HepG2 (cell line): ENCODE data around the gene HEY2. TPM values are rescaled to one million over a fixed set of nuclear protein-coding genes. Genes with fewer than 3 reads are reported as not detected.

Experiments
- NCOA5 ChIP-seq: sonication (generic); formaldehyde crosslinking; IDR thresholded peaks from 2 replicates; pipeline ENCODE4 v1.4.0; 2020; ENCODE audit warnings: missing genetic modification reagents
- POLR2G ChIP-seq: fragments of 200-400 bp; formaldehyde crosslinking; IDR thresholded peaks from 2 replicates; pipeline ENCODE4 v1.6.1; 2018; ENCODE audit warnings: mild to moderate bottlenecking, low read depth, low read length, moderate library complexity
- RARA ChIP-seq: IDR thresholded peaks from 2 replicates; pipeline ENCODE4 v1.6.1; 2016; ENCODE audit warnings: missing genetic modification reagents, missing compliant biosample characterization
- ZNF124 ChIP-seq: sonication (generic); formaldehyde crosslinking; IDR thresholded peaks from 2 replicates; pipeline ENCODE4 v1.4.0; 2020; ENCODE audit warnings: missing genetic modification reagents
- ZNF224 ChIP-seq: sonication (generic); formaldehyde crosslinking; IDR thresholded peaks from 2 replicates; pipeline ENCODE4 v1.5.0; 2020; ENCODE audit warnings: mild to moderate bottlenecking, missing genetic modification reagents
- ZNF720 ChIP-seq: sonication (generic); formaldehyde crosslinking; IDR thresholded peaks from 2 replicates; pipeline ENCODE4 v1.4.0; 2020; ENCODE audit warnings: missing genetic modification reagents
- polyA plus RNA-seq, 8 experiments: library from polyadenylated mRNA; depleted of rRNA in 3 of 8; stranded (reverse) in 7 of 8; unstranded in 1 of 8; fragments of >200 nt; fragmentation: Illumina TruSeq in 4 of 8; extraction: Trizol in 4 of 8; gene quantifications; 2 replicates each; pipeline versions ENCODE4 v1.2.1 to v1.2.3, GENCODE V29; 2011 to 2016; ENCODE audit warnings: low read depth in 4 of 8, missing spikeins in 1 of 8, mixed read lengths in 1 of 8; ENCODE audit not compliant: insufficient read depth in 1 of 8
- total RNA-seq, 5 experiments: library from RNA; depleted of rRNA; stranded (reverse); fragments of >200 nt; fragmentation: Illumina TruSeq; extraction: Trizol; gene quantifications; 2 replicates each; pipeline ENCODE4 v1.2.3, GENCODE V29; 2016; ENCODE audit warnings: low read depth in 1 of 5
- TF ChIP-seq, protein P1 (sequence below): IDR thresholded peaks from 2 replicates; pipeline ENCODE4 v1.6.1; 2016; ENCODE audit warnings: missing biosample characterization, missing genetic modification reagents, low read depth
- TF ChIP-seq, protein P2 (sequence below): conservative IDR thresholded peaks from 2 replicates; pipeline ENCODE4 v1.6.1; 2018; ENCODE audit warnings: missing genetic modification reagents
- TF ChIP-seq, protein P3 (sequence below): sonication (generic); formaldehyde crosslinking; IDR thresholded peaks from 2 replicates; pipeline ENCODE4 v1.8.0; 2023; ENCODE audit warnings: mild to moderate bottlenecking, missing genetic modification reagents
- TF ChIP-seq, protein P4 (sequence below): sonication (generic); formaldehyde crosslinking; IDR thresholded peaks from 2 replicates; pipeline ENCODE4 v1.4.0; 2020; ENCODE audit warnings: mild to moderate bottlenecking, missing genetic modification reagents, borderline replicate concordance
- TF ChIP-seq, protein P5 (sequence below): sonication (generic); formaldehyde crosslinking; IDR thresholded peaks from 2 replicates; pipeline ENCODE4 v1.4.0; 2020; ENCODE audit warnings: missing genetic modification reagents
- TF ChIP-seq, protein P6 (sequence below): sonication (generic); formaldehyde crosslinking; IDR thresholded peaks from 2 replicates; pipeline ENCODE4 v1.9.0; 2021; ENCODE audit warnings: missing genetic modification reagents, mild to moderate bottlenecking, borderline replicate concordance
- TF ChIP-seq, protein P7 (sequence below): sonication (generic); formaldehyde crosslinking; IDR thresholded peaks from 2 replicates; pipeline ENCODE4 v1.4.0; 2020; ENCODE audit warnings: missing genetic modification reagents

HEY2 gene
- total and polyA plus RNA-seq, 2 of the 13 experiments (the other 11 are each of a cell fraction or from before 2014, with no cell fraction given) = 0.04 TPM

DNA sequence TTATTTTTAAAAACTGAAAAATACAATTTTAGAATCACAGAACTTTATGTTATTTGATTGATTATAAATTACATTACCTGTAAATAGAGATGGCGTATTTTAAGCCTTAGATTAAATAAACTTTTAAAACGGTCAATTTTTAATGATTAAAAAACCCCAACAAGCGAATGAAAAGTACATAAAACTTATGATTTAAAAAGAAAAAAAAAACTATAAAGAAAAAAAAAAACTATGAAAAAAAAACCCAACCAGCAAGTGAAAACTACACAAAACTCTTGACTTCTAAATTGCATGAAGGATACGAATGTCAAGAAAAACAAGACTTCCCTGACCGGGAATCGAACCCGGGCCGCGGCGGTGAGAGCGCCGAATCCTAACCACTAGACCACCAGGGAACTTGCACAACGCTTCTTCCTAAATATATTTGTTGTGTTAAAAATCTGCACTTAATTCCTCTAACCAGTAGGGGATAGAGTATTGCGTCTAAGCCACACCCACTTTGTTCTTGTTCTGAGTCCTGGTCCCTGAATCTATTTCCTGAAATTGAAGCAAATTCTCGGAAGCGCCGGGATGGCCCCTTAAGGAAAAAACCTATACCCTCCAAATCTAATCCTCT, 30.6 kb downstream of the HEY2 start (continued):
- TF ChIP-seq, protein P1, sequence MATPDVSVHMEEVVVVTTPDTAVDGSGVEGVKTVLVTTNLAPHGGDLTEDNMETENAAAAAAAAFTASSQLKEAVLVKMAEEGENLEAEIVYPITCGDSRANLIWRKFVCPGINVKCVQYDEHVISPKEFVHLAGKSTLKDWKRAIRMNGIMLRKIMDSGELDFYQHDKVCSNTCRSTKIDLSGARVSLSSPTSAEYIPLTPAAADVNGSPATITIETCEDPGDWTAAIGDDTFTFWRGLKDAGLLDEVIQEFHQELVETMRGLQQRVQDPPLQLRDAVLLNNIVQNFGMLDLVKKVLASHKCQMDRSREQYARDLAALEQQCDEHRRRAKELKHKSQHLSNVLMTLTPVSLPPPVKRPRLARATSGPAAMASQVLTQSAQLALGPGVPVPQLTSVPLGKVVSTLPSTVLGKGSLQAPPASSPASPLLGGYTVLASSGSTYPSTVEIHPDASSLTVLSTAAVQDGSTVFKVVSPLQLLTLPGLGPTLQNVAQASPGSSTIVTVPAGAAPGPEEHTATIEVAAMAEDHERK = 0 out of 2 replicates have a peak, but pooled peaks have one; percentile 40
- TF ChIP-seq, protein P2, sequence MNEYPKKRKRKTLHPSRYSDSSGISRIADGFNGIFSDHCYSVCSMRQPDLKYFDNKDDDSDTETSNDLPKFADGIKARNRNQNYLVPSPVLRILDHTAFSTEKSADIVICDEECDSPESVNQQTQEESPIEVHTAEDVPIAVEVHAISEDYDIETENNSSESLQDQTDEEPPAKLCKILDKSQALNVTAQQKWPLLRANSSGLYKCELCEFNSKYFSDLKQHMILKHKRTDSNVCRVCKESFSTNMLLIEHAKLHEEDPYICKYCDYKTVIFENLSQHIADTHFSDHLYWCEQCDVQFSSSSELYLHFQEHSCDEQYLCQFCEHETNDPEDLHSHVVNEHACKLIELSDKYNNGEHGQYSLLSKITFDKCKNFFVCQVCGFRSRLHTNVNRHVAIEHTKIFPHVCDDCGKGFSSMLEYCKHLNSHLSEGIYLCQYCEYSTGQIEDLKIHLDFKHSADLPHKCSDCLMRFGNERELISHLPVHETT (CRISPR knock-in tag) = no peak
- TF ChIP-seq, protein P3, sequence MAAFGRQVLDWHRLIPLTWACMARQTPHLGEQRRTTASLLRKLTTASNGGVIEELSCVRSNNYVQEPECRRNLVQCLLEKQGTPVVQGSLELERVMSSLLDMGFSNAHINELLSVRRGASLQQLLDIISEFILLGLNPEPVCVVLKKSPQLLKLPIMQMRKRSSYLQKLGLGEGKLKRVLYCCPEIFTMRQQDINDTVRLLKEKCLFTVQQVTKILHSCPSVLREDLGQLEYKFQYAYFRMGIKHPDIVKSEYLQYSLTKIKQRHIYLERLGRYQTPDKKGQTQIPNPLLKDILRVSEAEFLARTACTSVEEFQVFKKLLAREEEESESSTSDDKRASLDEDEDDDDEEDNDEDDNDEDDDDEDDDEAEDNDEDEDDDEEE (CRISPR knock-in tag) = no peak
- TF ChIP-seq ZNF224 (CRISPR knock-in tag) = no peak
- TF ChIP-seq, protein P4, sequence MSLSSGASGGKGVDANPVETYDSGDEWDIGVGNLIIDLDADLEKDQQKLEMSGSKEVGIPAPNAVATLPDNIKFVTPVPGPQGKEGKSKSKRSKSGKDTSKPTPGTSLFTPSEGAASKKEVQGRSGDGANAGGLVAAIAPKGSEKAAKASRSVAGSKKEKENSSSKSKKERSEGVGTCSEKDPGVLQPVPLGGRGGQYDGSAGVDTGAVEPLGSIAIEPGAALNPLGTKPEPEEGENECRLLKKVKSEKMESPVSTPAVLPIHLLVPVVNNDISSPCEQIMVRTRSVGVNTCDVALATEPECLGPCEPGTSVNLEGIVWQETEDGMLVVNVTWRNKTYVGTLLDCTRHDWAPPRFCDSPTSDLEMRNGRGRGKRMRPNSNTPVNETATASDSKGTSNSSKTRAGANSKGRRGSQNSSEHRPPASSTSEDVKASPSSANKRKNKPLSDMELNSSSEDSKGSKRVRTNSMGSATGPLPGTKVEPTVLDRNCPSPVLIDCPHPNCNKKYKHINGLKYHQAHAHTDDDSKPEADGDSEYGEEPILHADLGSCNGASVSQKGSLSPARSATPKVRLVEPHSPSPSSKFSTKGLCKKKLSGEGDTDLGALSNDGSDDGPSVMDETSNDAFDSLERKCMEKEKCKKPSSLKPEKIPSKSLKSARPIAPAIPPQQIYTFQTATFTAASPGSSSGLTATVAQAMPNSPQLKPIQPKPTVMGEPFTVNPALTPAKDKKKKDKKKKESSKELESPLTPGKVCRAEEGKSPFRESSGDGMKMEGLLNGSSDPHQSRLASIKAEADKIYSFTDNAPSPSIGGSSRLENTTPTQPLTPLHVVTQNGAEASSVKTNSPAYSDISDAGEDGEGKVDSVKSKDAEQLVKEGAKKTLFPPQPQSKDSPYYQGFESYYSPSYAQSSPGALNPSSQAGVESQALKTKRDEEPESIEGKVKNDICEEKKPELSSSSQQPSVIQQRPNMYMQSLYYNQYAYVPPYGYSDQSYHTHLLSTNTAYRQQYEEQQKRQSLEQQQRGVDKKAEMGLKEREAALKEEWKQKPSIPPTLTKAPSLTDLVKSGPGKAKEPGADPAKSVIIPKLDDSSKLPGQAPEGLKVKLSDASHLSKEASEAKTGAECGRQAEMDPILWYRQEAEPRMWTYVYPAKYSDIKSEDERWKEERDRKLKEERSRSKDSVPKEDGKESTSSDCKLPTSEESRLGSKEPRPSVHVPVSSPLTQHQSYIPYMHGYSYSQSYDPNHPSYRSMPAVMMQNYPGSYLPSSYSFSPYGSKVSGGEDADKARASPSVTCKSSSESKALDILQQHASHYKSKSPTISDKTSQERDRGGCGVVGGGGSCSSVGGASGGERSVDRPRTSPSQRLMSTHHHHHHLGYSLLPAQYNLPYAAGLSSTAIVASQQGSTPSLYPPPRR (CRISPR knock-in tag) = no peak
- TF ChIP-seq ZNF124 (CRISPR knock-in tag) = peak; percentile 89; the same call in 1 of the 2 replicates
- TF ChIP-seq, protein P5, sequence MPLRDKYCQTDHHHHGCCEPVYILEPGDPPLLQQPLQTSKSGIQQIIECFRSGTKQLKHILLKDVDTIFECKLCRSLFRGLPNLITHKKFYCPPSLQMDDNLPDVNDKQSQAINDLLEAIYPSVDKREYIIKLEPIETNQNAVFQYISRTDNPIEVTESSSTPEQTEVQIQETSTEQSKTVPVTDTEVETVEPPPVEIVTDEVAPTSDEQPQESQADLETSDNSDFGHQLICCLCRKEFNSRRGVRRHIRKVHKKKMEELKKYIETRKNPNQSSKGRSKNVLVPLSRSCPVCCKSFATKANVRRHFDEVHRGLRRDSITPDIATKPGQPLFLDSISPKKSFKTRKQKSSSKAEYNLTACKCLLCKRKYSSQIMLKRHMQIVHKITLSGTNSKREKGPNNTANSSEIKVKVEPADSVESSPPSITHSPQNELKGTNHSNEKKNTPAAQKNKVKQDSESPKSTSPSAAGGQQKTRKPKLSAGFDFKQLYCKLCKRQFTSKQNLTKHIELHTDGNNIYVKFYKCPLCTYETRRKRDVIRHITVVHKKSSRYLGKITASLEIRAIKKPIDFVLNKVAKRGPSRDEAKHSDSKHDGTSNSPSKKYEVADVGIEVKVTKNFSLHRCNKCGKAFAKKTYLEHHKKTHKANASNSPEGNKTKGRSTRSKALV (CRISPR knock-in tag) = peak; percentile 30; the same call in 1 of the 2 replicates
- TF ChIP-seq, protein P6, sequence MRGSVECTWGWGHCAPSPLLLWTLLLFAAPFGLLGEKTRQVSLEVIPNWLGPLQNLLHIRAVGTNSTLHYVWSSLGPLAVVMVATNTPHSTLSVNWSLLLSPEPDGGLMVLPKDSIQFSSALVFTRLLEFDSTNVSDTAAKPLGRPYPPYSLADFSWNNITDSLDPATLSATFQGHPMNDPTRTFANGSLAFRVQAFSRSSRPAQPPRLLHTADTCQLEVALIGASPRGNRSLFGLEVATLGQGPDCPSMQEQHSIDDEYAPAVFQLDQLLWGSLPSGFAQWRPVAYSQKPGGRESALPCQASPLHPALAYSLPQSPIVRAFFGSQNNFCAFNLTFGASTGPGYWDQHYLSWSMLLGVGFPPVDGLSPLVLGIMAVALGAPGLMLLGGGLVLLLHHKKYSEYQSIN = no peak
- no peak for TF ChIP-seq NCOA5
- no peak for TF ChIP-seq POLR2G
- TF ChIP-seq, protein P7, sequence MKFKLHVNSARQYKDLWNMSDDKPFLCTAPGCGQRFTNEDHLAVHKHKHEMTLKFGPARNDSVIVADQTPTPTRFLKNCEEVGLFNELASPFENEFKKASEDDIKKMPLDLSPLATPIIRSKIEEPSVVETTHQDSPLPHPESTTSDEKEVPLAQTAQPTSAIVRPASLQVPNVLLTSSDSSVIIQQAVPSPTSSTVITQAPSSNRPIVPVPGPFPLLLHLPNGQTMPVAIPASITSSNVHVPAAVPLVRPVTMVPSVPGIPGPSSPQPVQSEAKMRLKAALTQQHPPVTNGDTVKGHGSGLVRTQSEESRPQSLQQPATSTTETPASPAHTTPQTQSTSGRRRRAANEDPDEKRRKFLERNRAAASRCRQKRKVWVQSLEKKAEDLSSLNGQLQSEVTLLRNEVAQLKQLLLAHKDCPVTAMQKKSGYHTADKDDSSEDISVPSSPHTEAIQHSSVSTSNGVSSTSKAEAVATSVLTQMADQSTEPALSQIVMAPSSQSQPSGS (CRISPR knock-in tag) = peak; percentile 82
- TF ChIP-seq ZNF720 (CRISPR knock-in tag) = no peak
- peak; percentile 41 for TF ChIP-seq RARA
